ENCODE results near the gene TREH. TPM values are rescaled to one million over a fixed set of nuclear protein-coding genes. Genes with fewer than 3 reads are reported as not detected.
"Not testable (repeated sequence)": the region's sequence is repeated elsewhere in the genome, so short reads cannot be mapped to it uniquely, and the experiment has no call there.

TREH gene
- total RNA-seq, 4 donors from 2014 or later, result not detected

- no peak for TF ChIP-seq POLR2A (IDR thresholded peaks at IDR 0.05)
- TF ChIP-seq, protein P1, sequence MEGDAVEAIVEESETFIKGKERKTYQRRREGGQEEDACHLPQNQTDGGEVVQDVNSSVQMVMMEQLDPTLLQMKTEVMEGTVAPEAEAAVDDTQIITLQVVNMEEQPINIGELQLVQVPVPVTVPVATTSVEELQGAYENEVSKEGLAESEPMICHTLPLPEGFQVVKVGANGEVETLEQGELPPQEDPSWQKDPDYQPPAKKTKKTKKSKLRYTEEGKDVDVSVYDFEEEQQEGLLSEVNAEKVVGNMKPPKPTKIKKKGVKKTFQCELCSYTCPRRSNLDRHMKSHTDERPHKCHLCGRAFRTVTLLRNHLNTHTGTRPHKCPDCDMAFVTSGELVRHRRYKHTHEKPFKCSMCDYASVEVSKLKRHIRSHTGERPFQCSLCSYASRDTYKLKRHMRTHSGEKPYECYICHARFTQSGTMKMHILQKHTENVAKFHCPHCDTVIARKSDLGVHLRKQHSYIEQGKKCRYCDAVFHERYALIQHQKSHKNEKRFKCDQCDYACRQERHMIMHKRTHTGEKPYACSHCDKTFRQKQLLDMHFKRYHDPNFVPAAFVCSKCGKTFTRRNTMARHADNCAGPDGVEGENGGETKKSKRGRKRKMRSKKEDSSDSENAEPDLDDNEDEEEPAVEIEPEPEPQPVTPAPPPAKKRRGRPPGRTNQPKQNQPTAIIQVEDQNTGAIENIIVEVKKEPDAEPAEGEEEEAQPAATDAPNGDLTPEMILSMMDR (IDR thresholded peaks at IDR 0.05), result no peak
- H3K36me3 ChIP-seq, result no peaks in the 10 kb centered on the region
- H3K4me3 ChIP-seq, result no peak overlapping the region
- intact Hi-C loops (cut with DNase I; ENCODE audit: low total_unique reads), result no loop called here
- peak in 1 of 2 donors; percentile 24 for DNase-seq
- no peaks in the 10 kb centered on the region for H3K27me3 ChIP-seq
- no peaks in the 10 kb centered on the region for H3K9me3 ChIP-seq
- peak overlapping the region; percentile 42 to 58 for H3K27ac ChIP-seq
- H3K4me1 ChIP-seq, result no peaks in the 10 kb centered on the region
Measured at GRCh38 chr11:118715837-118716260, 36.4 kb upstream of the TREH start.

GRCh38 chr11:118715245-118715831 is 35.9 kb upstream of the TREH start:
- no peak for TF ChIP-seq POLR2A (IDR thresholded peaks at IDR 0.05)
- TF ChIP-seq, protein P1 (IDR thresholded peaks at IDR 0.05), result no peak
- no peak overlapping the region for H3K4me3 ChIP-seq
- no peaks in the 10 kb centered on the region for H3K36me3 ChIP-seq
- DNase-seq, result peak; percentile 19 to 46
- no peaks in the 10 kb centered on the region for H3K9me3 ChIP-seq
- no peaks in the 10 kb centered on the region for H3K4me1 ChIP-seq
- peak overlapping the region; percentile 42 to 58 for H3K27ac ChIP-seq
- intact Hi-C loops (cut with DNase I; ENCODE audit: low total_unique reads), result no loop called here
- no peaks in the 10 kb centered on the region for H3K27me3 ChIP-seq

DNA sequence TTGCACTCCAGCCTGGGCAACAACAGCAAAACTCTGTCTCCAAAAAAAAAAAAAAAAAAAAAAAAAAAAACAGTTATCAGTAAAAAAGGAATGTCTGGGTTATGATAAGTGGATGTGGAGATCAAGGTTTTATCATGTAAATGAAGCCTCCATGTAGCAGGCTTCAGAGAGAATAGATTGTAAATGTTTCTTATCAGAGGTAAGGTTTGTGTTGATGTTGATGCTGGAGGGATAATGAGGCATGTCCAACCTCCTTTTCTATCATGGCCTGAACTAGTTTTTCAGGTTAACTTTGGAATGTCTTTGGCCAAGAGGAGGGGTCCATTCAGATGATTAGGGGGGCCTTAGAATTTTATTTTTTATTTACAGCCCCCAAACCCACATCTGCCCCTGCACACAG is 35.4 kb upstream of the TREH start:
- no peak for DNase-seq
- Histone ChIP-seq H3K36me3 (no peaks in the 10 kb centered on the region), H3K27me3 (no peaks in the 10 kb centered on the region), H3K4me1 (no peaks in the 10 kb centered on the region), H3K27ac (peak overlapping the region; percentile 42 to 58), H3K9me3 (no peaks in the 10 kb centered on the region), H3K4me3 (no peak overlapping the region)
- no peak for TF ChIP-seq POLR2A (IDR thresholded peaks at IDR 0.05)
- TF ChIP-seq, protein P1 (IDR thresholded peaks at IDR 0.05), result no peak
- intact Hi-C loops (cut with DNase I; ENCODE audit: low total_unique reads), result no loop called here

- H3K27me3 ChIP-seq; H3K4me1 ChIP-seq; intact Hi-C loops (cut with DNase I; ENCODE audit: low total_unique reads); H3K27ac ChIP-seq; H3K9me3 ChIP-seq; H3K36me3 ChIP-seq; H3K4me3 ChIP-seq; DNase-seq: not testable (repeated sequence)
Measured at GRCh38 chr11:118714416-118714815, 35.0 kb upstream of the TREH start.

DNA sequence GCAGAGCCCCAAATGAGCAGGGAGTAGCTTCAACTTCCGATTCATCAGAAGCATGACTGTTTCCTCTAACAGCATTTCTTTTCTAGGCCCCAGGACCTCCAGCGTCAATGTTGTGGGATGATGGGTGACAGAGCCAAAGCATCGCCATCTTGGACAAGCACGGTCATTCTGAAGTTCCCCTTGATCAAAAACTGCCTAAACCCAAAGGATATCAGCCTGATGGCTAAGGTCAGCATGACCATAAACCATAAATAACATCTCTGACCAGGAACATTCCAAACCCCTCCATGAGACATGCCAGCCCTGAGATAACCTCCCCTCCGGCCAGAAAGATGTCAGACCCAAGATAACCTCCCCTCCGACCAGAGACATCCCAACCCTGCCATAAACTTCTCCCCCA is 28.8 kb upstream of the TREH start:
- Histone ChIP-seq H3K4me1 (no peaks in the 10 kb centered on the region), H3K9me3 (no peaks in the 10 kb centered on the region), H3K27me3 (no peaks in the 10 kb centered on the region), H3K36me3 (no peaks in the 10 kb centered on the region), H3K4me3 (no peak overlapping the region), H3K27ac (no peak overlapping the region)
- TF ChIP-seq, protein P1 (IDR thresholded peaks at IDR 0.05), result no peak
- no peak for TF ChIP-seq POLR2A (IDR thresholded peaks at IDR 0.05)
- no peak for DNase-seq
- intact Hi-C loops (cut with DNase I; ENCODE audit: low total_unique reads), result no loop called here

- H3K27ac ChIP-seq, result no peak overlapping the region
- intact Hi-C loops (cut with DNase I; ENCODE audit: low total_unique reads), result no loop called here
- H3K36me3 ChIP-seq, result no peaks in the 10 kb centered on the region
- no peaks in the 10 kb centered on the region for H3K4me1 ChIP-seq
- no peaks in the 10 kb centered on the region for H3K27me3 ChIP-seq
- no peaks in the 10 kb centered on the region for H3K9me3 ChIP-seq
- no peak overlapping the region for H3K4me3 ChIP-seq
- no peak for TF ChIP-seq POLR2A (IDR thresholded peaks at IDR 0.05)
- TF ChIP-seq, protein P1 (IDR thresholded peaks at IDR 0.05), result no peak
- DNase-seq, result no peak
Measured at GRCh38 chr11:118706546-118706825, 27.0 kb upstream of the TREH start.

Measured in uterus (tissue), 4 donors.